ENCODE results near the gene CAPN1. TPM values are rescaled to one million over a fixed set of nuclear protein-coding genes. Genes with fewer than 3 reads are reported as not detected.

The CAPN1 gene
- total RNA-seq, 2 experiments from 2014 or later: 89.9 to 111 TPM

- Histone ChIP-seq H3K4me2 (ENCODE audit: low read length) (no peak overlapping the region), H3K79me2 (ENCODE audit: insufficient read depth, low read depth, low read length) (no peaks in the 10 kb centered on the region), H2AFZ (ENCODE audit: low read length) (no peak overlapping the region), H3K9me2 (ENCODE audit: insufficient read depth, low read length) (no peaks in the 10 kb centered on the region), H3K9me3 (ENCODE audit: low read length) (no peaks in the 10 kb centered on the region), H4K20me1 (ENCODE audit: insufficient read depth, low read length) (no peaks in the 10 kb centered on the region), H3K4me3 (ENCODE audit: low read depth, low read length, poor library complexity, severe bottlenecking) (no peak overlapping the region), H3K27ac (ENCODE audit: low read depth, low read length, poor library complexity, severe bottlenecking) (no peak overlapping the region), H3K4me1 (ENCODE audit: insufficient read depth, low read length, poor library complexity, severe bottlenecking) (no peaks in the 10 kb centered on the region), H3K36me3 (ENCODE audit: insufficient read depth, low read length) (peaks cover 48% of the 10 kb centered on the region)
- CTCF ChIA-PET (ENCODE audit: unreplicated experiment): no interaction called here
- POLR2A ChIA-PET: no interaction called here
- no TSS peak for BruUV-seq (replicated peaks)
- TF ChIP-seq CTCF (conservative IDR thresholded peaks at IDR 0.05; ENCODE audit: low read length) (no peak), EZH2phosphoT487 (IDR thresholded peaks at IDR 0.05; ENCODE audit: borderline replicate concordance, low read depth, low read length) (no peak)
- intact Hi-C loops (cut with micrococcal nuclease; ENCODE audit: unreplicated experiment): no loop called here
- no peak for DNase-seq (ENCODE audit: low spot score)
These were observed 6.8 kb downstream of the CAPN1 start for GRCh38 chr11:65188486-65188885.

GRCh38 chr11:65189191-65189590 is 7.5 kb downstream of the CAPN1 start:
- CTCF ChIA-PET (ENCODE audit: unreplicated experiment): no interaction called here
- Histone ChIP-seq H3K9me2 (ENCODE audit: insufficient read depth, low read length) (no peaks in the 10 kb centered on the region), H3K79me2 (ENCODE audit: insufficient read depth, low read depth, low read length) (no peaks in the 10 kb centered on the region), H2AFZ (ENCODE audit: low read length) (no peak overlapping the region), H3K4me3 (ENCODE audit: low read depth, low read length, poor library complexity, severe bottlenecking) (no peak overlapping the region), H4K20me1 (ENCODE audit: insufficient read depth, low read length) (no peaks in the 10 kb centered on the region), H3K4me2 (ENCODE audit: low read length) (no peak overlapping the region), H3K27ac (ENCODE audit: low read depth, low read length, poor library complexity, severe bottlenecking) (no peak overlapping the region), H3K9me3 (ENCODE audit: low read length) (no peaks in the 10 kb centered on the region), H3K4me1 (ENCODE audit: insufficient read depth, low read length, poor library complexity, severe bottlenecking) (no peaks in the 10 kb centered on the region), H3K36me3 (ENCODE audit: insufficient read depth, low read length) (peaks cover 50% of the 10 kb centered on the region)
- DNase-seq (ENCODE audit: low spot score): no peak
- BruUV-seq (replicated peaks): no TSS peak
- POLR2A ChIA-PET: no interaction called here
- TF ChIP-seq EZH2phosphoT487 (IDR thresholded peaks at IDR 0.05; ENCODE audit: borderline replicate concordance, low read depth, low read length) (no peak), CTCF (conservative IDR thresholded peaks at IDR 0.05; ENCODE audit: low read length) (no peak)
- intact Hi-C loops (cut with micrococcal nuclease; ENCODE audit: unreplicated experiment): no loop called here

GRCh38 chr11:65194564-65194963 is 12.8 kb downstream of the CAPN1 start:
- BruUV-seq (replicated peaks): no TSS peak
- ChIA-PET POLR2A (interaction anchor here (0.7 kb wide), 1 partner anchor 63 kb away, joined by 4 read pairs; no protein-coding TSS in a partner anchor), CTCF (ENCODE audit: unreplicated experiment) (no interaction called here)

More at GRCh38 chr11:65194564-65194963, 12.8 kb downstream of the CAPN1 start:
- Histone ChIP-seq H3K4me2 (ENCODE audit: low read length) (no peak overlapping the region), H4K20me1 (ENCODE audit: insufficient read depth, low read length) (no peaks in the 10 kb centered on the region), H3K9me2 (ENCODE audit: insufficient read depth, low read length) (no peaks in the 10 kb centered on the region), H3K9me3 (ENCODE audit: low read length) (no peaks in the 10 kb centered on the region), H3K27ac (ENCODE audit: low read depth, low read length, poor library complexity, severe bottlenecking) (no peak overlapping the region), H3K4me1 (ENCODE audit: insufficient read depth, low read length, poor library complexity, severe bottlenecking) (no peaks in the 10 kb centered on the region), H2AFZ (ENCODE audit: low read length) (no peak overlapping the region), H3K4me3 (ENCODE audit: low read depth, low read length, poor library complexity, severe bottlenecking) (no peak overlapping the region), H3K79me2 (ENCODE audit: insufficient read depth, low read depth, low read length) (no peaks in the 10 kb centered on the region), H3K36me3 (ENCODE audit: insufficient read depth, low read length) (peaks cover 56% of the 10 kb centered on the region)
- TF ChIP-seq CTCF (conservative IDR thresholded peaks at IDR 0.05; ENCODE audit: low read length) (no peak), EZH2phosphoT487 (IDR thresholded peaks at IDR 0.05; ENCODE audit: borderline replicate concordance, low read depth, low read length) (no peak)
- DNase-seq (ENCODE audit: low spot score): no peak
- intact Hi-C loops (cut with micrococcal nuclease; ENCODE audit: unreplicated experiment): no loop called here
